Measurements from ENCODE around the gene OSBPL2. TPM values are rescaled to one million over a fixed set of nuclear protein-coding genes. Genes with fewer than 3 reads are reported as not detected.

The OSBPL2 gene
- total and polyA plus RNA-seq, 9 of the 15 experiments (the other 6 are each of a cell fraction or from before 2014, with no cell fraction given): 2.5 to 25.6 (median 14.1) TPM

GRCh38 chr20:62243106-62243505 is 4.8 kb downstream of the OSBPL2 start:
- H3K9me3 ChIP-seq (replicated peaks; ENCODE audit: control insufficient read depth, insufficient read depth, low read depth, low read length): no peaks in the 10 kb centered on the region
- H2AFZ ChIP-seq (ENCODE audit: low read depth, low read length): no peak overlapping the region
- H3K4me2 ChIP-seq (ENCODE audit: insufficient read depth, low read length): no peak overlapping the region
- 85% methylated on average over 14 of the region's 22 CpGs for WGBS (ENCODE audit: insufficient coverage, low coverage, missing lambda C conversion rate)
- DNase-seq (ENCODE audit: extremely low read depth in 1 of 4, low spot score in 3 of 4): no peak
- intact Hi-C loops (cut with micrococcal nuclease) (no loop called here), in situ Hi-C loops (cut with MboI) (no loop called here)
- no peaks in the 10 kb centered on the region for H3K9me1 ChIP-seq (ENCODE audit: control insufficient read depth, insufficient read depth, low read length)
- H3K4me1 ChIP-seq (replicated peaks in 1 of 2; ENCODE audit: control insufficient read depth in 2 of 2, insufficient read depth in 2 of 2, low read length in 2 of 2): peaks cover 2 to 46% of the 10 kb centered on the region in 2 experiments; a peak in 3 of 5 replicates
- H3K27me3 ChIP-seq (ENCODE audit: control insufficient read depth in 2 of 2, insufficient read depth in 2 of 2, low read length in 2 of 2): no peaks in the 10 kb centered on the region
- no TSS peak for BruUV-seq (replicated peaks)
- peaks cover 18% of the 10 kb centered on the region; the same call in 2 of the 3 replicates for H3K36me3 ChIP-seq (ENCODE audit: control insufficient read depth, insufficient read depth, low read length)
- no peak for FAIRE-seq
- no peak overlapping the region for H3K9ac ChIP-seq (ENCODE audit: insufficient read depth in 1 of 2, low read depth in 2 of 2, low read length in 2 of 2)
- H3K79me2 ChIP-seq (ENCODE audit: control insufficient read depth, insufficient read depth, low read length): peaks cover 48% of the 10 kb centered on the region
- POLR2A ChIA-PET: interaction anchor here (0.6 kb wide), 1 partner anchor 140 kb away, joined by 4 read pairs; no protein-coding TSS in a partner anchor
- no peak for ATAC-seq
- peaks cover 62% of the 10 kb centered on the region for H4K20me1 ChIP-seq (replicated peaks; ENCODE audit: control insufficient read depth, insufficient read depth, low read length)
- TF ChIP-seq CHD1 (IDR thresholded peaks at IDR 0.05; ENCODE audit: low read length) (no peak), RBFOX2 (IDR thresholded peaks at IDR 0.05; ENCODE audit: low read depth, low read length) (no peak), ZNF140 (CRISPR knock-in tag; IDR thresholded peaks at IDR 0.05) (no peak), ZNF23 (CRISPR knock-in tag; IDR thresholded peaks at IDR 0.05) (no peak), GTF2E2 (tag; IDR thresholded peaks at IDR 0.05) (no peak), SMAD2 (IDR thresholded peaks at IDR 0.05; ENCODE audit: low read depth, low read length) (no peak), ELF1 (tag; IDR thresholded peaks at IDR 0.05) (no peak), ZNF324 (CRISPR knock-in tag; IDR thresholded peaks at IDR 0.05) (no peak), GATAD2A (IDR thresholded peaks at IDR 0.05) (no peak)
- TF ChIP-seq, protein P1, sequence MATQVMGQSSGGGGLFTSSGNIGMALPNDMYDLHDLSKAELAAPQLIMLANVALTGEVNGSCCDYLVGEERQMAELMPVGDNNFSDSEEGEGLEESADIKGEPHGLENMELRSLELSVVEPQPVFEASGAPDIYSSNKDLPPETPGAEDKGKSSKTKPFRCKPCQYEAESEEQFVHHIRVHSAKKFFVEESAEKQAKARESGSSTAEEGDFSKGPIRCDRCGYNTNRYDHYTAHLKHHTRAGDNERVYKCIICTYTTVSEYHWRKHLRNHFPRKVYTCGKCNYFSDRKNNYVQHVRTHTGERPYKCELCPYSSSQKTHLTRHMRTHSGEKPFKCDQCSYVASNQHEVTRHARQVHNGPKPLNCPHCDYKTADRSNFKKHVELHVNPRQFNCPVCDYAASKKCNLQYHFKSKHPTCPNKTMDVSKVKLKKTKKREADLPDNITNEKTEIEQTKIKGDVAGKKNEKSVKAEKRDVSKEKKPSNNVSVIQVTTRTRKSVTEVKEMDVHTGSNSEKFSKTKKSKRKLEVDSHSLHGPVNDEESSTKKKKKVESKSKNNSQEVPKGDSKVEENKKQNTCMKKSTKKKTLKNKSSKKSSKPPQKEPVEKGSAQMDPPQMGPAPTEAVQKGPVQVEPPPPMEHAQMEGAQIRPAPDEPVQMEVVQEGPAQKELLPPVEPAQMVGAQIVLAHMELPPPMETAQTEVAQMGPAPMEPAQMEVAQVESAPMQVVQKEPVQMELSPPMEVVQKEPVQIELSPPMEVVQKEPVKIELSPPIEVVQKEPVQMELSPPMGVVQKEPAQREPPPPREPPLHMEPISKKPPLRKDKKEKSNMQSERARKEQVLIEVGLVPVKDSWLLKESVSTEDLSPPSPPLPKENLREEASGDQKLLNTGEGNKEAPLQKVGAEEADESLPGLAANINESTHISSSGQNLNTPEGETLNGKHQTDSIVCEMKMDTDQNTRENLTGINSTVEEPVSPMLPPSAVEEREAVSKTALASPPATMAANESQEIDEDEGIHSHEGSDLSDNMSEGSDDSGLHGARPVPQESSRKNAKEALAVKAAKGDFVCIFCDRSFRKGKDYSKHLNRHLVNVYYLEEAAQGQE (IDR thresholded peaks at IDR 0.05; ENCODE audit: borderline replicate concordance): no peak
- TF ChIP-seq, protein P1 (CRISPR knock-in tag; IDR thresholded peaks at IDR 0.05; ENCODE audit: low read depth): no peak
- TF ChIP-seq, protein P2, sequence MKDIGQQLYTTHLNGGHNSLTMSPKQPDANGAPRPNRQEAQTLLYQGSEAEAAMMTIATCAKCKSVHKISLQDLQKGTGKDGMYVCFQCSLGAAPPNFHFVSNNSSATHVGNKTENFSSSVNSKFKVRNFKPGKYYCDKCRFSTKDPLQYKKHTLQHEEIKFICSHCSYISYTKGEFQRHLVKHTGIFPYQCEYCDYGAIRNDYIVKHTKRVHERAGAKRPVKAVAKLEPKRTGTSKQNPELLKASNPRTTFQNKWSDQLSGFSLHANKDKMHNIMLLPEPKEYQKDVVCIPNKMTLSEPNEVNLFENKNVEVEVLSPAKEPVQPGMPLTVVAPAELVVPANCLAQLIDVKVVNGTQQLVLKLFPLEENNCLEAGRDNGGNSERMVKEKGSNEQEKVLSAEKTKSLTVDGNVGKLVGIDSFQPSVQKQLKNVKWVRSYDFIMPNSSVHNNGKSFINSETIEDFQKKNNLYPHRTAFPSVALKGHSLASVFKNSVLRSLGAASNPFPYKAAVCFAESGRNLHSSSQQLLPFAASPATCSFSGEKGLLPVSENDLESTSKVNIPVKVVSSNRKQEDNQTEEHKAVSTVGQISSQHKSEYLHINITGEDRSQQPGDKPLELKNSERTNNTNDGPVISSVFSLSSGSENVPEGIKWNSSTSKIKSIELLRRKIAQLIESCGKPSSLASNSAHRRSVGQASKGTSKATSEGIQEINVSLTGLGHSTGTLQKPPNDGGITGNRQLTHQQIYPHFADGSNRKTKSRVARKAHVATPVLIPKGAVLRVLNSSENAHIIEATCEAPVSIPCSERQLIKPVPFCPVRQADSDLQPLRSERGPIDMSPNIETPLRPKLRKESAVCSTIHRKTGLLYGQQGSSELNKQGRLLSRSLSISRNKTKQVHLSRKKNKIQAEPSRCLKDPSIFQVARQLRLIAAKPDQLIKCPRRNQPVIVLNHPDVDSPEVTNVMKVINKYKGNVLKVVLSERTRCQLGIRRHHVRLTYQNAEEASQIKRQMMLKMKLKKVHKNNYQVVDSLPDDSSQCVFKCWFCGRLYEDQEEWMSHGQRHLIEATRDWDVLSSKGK (CRISPR knock-in tag; IDR thresholded peaks at IDR 0.05): no peak
- CTCF ChIA-PET (ENCODE audit: low intra/inter-chr PET ratio): no interaction called here
- H3K27ac ChIP-seq (ENCODE audit: extremely low read depth, low read depth, low read length): no peak overlapping the region
- no peak overlapping the region for H3K4me3 ChIP-seq

Measured in K562 (cell line).